Measurements from ENCODE around the gene GTPBP1.
A peak's percentile ranks its signal among the peaks of the same experiment; 100 is the strongest.

GTPBP1 gene

GRCh38 chr22:38705235-38706100 lies at the start of gene GTPBP1:
Gene GTPBP1 (plus strand): TSS chr22:38705944. CDS start chr22:38705956, 12 bp downstream.
- DNase-seq (ENCODE audit: low spot score) = peak; percentile 100

- DNase-seq (ENCODE audit: low spot score) = peak; percentile 89
These were observed 49.3 kb upstream of the GTPBP1 start, which contains the start of the genes CBY1 and FAM227A for GRCh38 chr22:38656256-38657044. Gene CBY1 (plus strand): TSS chr22:38656638. CDS start chr22:38668055, 11,417 bp downstream. Gene FAM227A (minus strand): TSS chr22:38656392. CDS start chr22:38650168, 6,224 bp downstream.

DNA sequence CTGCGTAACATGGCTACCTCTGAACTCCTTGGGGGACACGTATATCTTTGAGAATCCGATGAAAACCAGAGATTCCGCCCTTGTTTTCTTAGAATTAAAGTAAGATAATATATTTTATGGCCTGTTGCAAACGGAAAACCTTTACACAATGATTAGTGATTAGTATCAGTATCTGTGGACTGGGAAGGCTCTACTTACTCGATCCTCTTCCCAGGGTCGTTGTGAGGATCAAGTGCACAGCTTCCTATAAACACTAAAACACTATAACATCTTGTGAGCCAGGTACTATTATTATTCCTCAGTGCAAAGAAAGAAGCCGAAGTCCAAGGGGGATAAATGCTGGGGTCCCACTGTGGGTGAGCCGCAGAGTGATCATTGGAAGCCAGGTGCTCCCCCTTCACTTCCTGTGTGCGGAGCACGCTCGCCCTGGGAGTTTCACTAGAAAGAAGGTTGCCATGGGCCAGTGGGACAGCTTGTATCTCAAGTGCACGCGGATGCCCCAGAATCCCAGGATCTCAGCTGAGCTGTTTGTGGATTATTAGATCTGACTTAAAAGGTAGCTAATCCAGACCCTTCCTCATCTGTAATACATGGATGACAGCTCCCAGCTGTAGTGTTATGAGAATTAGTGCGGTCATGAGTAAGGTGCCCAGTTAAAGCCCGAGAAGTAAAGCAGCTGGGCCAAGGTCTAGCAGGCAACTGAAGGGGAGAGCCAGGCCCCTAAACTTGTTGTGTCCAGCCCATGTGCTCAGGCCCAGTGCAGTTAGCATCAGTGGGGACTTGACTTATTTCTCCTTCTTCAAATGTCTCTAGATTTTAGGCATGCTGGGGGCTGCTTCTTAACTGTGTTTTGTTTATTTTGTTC lies 48.5 kb upstream of the GTPBP1 start:
- DNase-seq (ENCODE audit: low spot score) = no peak

DNA sequence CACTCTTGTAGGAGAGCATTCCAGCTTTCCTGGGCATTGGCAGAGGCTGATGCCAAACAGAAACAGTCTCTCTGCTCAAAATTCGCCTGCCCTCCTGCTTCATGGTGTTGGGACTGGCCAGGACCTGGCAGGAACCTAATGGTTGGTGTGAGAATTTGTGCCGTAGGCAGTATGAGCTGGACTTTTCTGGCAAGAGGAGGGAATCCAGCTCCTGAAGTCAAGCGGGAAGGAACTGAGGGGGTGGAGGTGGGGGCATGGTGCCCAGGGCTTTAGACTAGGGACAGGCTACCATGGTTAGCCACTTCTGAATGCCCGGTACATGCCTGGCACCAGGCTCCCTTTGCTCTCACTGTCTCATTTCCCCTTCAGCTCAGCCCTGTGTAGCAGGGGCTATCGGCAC lies 30.9 kb upstream of the GTPBP1 start:
- no peak for DNase-seq (ENCODE audit: low spot score)

DNA sequence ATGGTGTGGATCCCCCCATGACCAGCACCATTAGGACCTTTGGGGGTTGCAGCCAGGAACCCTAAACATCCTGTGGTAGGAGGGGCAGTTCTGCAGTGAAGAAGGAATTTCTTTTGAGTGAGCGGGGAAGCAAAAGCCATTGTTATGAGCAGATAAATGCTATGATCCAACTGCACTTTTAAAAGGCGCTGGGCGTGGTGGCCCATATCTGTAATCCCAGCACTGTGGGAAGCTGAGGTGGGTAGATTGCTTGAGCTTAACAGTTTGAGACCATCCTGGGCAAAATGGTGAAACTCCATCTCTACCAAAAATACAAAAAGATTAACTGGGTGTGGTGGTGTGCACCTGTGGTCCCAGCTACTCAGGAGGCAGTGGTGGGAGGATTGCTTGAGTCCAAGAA lies 29.9 kb upstream of the GTPBP1 start:
- DNase-seq (ENCODE audit: low spot score) = no peak

- DNase-seq (ENCODE audit: low spot score) = peak; percentile 73
These were observed 24.0 kb upstream of the GTPBP1 start, which contains the start of gene TOMM22 for GRCh38 chr22:38681582-38682335. Gene TOMM22 (plus strand): TSS chr22:38681957. CDS start chr22:38681979, 22 bp downstream.

DNA sequence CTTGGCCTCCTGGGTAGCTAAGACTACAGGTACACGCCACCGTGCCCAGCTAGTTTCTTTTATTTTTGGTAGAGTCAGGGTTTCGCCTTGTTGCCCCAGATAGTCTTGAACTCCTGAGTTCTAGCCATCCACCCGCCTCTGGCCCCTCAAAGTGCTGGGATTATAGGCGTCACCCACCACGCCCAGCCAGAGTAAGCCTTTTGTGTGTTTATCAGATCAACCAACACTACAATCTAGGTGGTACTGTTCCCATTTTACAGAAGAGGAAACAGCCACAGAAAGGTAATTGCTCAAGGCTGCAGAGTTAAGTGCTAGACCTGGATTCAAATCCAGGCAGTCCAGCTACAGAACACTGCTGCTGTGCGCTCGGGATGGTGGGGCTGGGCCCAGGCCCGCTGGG lies 20.8 kb upstream of the GTPBP1 start:
- DNase-seq (ENCODE audit: low spot score) = no peak

DNA sequence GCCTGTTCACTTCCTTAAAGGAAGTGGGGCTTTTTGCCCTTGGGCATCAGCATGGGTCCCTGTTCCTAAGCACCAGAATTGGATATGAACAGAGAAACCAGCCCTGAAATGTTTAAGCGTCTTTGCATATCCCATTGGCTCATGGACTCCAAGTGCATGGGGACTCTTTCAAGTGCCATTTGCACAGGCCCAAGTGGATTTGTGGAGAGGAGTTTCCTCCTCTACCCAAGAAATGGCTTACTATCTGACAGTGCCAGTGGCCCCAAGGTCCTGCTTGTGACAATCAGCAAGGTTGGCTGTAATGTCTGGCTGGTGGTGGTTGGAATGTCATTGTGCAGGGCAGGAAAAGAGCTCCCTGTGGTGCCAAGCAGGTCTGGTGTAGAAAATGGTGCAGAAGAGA lies 20.0 kb upstream of the GTPBP1 start:
- no peak for DNase-seq (ENCODE audit: low spot score)

DNA sequence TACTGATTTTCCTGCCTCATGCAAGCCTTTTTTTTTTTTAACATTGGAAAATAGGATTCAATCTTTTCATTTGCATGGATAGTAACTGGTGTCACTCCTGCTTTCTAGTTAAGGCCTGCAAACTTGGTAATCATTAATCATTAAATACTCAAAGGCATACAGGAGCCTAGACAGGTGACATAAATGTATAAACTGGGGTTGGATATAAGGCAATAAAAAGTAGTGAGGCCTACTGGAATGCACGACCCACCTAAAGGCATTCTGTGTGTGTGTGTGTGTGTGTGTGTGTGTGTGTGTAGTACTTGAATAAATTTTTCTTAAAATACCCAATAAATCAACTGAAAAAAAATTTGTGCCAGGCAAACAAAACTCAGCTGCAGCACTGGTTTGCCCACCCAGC lies 16.1 kb upstream of the GTPBP1 start:
- no peak for DNase-seq (ENCODE audit: low spot score)

- DNase-seq (ENCODE audit: low spot score) = no peak
These were observed 11.7 kb upstream of the GTPBP1 start for GRCh38 chr22:38694049-38694448.

DNA sequence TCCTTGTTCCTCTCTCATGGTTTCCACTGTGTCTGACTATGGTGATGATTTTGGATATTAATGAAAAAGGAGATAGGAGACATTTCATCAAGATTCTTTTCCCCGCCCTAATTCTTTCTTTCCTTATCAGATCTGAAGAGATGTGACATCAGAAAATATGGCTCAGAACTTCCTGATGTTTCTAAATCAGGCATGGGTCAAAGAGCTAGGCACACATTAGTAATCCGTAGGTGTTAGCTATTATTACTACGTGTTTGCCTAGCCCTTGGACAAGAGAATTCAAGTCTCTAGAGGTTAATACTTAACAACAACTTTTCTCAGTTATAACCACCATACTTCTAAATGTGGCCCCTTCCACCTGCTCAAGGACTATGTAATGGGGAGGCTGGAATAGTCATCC lies 10.8 kb upstream of the GTPBP1 start:
- no peak for DNase-seq (ENCODE audit: low spot score)

GRCh38 chr22:38696606-38697424 lies 8.9 kb upstream of the GTPBP1 start:
- DNase-seq (ENCODE audit: low spot score) = peak; percentile 88

DNA sequence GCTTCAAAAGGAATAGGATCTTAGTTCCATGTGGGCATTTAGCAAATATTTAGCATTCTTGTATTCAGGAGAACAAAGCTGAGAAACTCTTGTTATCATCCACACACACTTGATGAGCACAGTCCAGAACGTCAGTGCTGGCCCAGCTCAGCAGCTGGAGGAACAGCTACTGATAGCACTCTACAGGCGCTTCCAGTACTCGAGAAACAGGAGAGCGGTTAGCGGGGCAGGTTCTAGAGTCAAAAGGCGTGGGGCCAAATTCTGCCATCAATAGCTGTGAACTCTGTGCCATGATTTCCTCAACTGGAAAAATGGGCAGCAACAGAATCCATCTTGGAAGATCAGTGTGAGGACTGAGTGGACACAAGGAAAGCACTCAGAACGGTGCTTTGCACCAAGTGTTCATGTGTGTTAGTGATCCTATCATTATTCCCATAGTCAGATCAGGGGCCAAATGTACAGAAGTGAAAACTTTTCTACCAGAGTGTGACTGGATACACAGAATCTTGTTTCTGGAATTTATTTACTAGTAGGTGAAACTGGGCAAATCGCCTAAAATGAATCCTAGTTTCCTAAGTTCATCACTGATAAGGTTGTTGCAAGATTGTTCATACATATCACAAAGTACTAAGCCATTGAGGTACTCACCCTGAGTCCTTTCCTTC lies 8.2 kb upstream of the GTPBP1 start:
- DNase-seq (ENCODE audit: low spot score) = no peak

DNA sequence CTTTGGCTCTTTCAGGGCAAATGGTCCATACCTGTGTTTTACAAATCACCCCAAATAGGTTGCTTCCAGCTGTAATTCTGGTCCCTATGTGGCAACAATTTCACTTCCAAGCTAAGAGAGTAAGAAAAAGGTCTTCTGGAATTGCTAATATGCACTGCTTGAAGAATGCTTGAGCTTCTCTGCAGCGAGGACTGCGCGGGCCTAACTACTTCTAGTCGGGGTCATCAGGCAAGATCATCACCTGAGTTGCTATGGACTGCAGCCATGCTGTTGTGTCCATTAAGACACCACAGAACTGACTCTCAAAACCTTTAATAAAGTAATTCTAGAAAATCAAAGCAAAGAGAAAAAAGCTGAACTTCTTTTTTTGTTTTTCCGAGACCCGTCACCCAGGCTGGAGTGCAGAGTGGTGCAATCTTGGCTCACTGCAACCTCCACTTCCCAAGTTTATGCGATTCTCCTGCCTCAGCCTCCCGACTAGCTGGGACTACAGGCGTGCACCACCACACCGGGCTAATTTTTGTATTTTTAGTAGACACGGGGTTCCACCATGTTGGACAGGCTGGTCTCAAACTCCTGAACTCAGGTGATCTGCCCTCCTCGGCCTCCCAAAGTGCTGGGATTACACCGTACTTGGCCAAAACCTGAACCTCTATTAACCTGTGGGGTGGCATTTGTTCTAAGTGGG lies 7.2 kb upstream of the GTPBP1 start:
- DNase-seq (ENCODE audit: low spot score) = no peak

- DNase-seq (ENCODE audit: low spot score) = no peak
These were observed 6.6 kb upstream of the GTPBP1 start for GRCh38 chr22:38699143-38699542.

DNA sequence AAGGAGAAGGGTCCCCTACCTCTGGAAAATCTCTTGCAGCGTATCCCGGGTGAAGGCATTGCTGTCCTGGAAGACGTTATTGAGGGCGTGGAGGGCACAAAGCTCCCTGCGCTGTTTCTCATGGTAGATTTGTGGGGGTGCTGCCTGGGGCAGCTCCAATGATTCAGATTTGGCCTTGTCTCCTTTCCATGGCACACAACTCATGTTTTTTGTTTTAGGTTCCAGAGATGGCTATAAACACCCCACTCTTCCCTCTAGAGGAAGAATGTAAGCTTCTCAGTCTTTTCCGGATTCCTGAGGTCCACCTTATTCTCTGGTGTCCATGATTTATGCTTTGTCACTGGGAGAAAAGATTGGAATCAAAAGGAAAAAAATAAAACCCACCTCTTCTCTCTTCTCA lies 6.0 kb upstream of the GTPBP1 start:
- no peak for DNase-seq (ENCODE audit: low spot score)

GRCh38 chr22:38700270-38700788 lies 5.4 kb upstream of the GTPBP1 start:
- no peak for DNase-seq (ENCODE audit: low spot score)

- peak; percentile 86 for DNase-seq (ENCODE audit: low spot score)
These were observed 4.7 kb upstream of the GTPBP1 start, which contains the start of gene JOSD1 for GRCh38 chr22:38700789-38701628. Gene JOSD1 (minus strand): TSS chr22:38700943. CDS start chr22:38699987, 956 bp downstream.
